ENCODE data around the gene KIN.

DNA sequence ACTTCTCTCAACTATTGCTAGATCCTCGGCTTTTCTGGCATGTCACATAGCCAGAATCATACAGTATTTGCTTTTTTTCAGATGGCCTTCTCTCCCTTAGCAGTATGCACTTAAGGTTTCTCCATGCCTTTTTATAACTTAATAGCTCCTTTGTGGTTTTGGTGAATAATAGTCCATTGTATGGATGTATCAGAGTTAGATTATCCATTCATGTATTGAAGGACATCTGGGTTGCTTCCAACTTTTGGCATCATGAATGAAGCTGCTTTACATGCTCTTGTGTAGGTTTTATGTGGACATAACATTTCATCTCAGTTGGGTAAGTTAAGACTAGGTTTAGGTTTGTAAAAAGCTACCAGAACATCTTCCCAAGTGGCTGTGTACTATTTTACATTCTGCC, 4.7 kb upstream of the KIN start:
- no peak for TF ChIP-seq POLR2A (IDR thresholded peaks at IDR 0.05)
- TF ChIP-seq, protein P1, sequence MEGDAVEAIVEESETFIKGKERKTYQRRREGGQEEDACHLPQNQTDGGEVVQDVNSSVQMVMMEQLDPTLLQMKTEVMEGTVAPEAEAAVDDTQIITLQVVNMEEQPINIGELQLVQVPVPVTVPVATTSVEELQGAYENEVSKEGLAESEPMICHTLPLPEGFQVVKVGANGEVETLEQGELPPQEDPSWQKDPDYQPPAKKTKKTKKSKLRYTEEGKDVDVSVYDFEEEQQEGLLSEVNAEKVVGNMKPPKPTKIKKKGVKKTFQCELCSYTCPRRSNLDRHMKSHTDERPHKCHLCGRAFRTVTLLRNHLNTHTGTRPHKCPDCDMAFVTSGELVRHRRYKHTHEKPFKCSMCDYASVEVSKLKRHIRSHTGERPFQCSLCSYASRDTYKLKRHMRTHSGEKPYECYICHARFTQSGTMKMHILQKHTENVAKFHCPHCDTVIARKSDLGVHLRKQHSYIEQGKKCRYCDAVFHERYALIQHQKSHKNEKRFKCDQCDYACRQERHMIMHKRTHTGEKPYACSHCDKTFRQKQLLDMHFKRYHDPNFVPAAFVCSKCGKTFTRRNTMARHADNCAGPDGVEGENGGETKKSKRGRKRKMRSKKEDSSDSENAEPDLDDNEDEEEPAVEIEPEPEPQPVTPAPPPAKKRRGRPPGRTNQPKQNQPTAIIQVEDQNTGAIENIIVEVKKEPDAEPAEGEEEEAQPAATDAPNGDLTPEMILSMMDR (IDR thresholded peaks at IDR 0.05), result no peak

All from adrenal gland (tissue), 5 donors.